ENCODE data around the gene P2RX3.
"Not testable (repeated sequence)": the region's sequence is repeated elsewhere in the genome, so short reads cannot be mapped to it uniquely, and the experiment has no call there.

The P2RX3 gene

GRCh38 chr11:57344826-57345225, 6.7 kb downstream of the P2RX3 start:
- no peak overlapping the region for H3K4me3 ChIP-seq (ENCODE audit: low read depth, low read length)
- DNase-seq (ENCODE audit: low read depth) = no peak

DNA sequence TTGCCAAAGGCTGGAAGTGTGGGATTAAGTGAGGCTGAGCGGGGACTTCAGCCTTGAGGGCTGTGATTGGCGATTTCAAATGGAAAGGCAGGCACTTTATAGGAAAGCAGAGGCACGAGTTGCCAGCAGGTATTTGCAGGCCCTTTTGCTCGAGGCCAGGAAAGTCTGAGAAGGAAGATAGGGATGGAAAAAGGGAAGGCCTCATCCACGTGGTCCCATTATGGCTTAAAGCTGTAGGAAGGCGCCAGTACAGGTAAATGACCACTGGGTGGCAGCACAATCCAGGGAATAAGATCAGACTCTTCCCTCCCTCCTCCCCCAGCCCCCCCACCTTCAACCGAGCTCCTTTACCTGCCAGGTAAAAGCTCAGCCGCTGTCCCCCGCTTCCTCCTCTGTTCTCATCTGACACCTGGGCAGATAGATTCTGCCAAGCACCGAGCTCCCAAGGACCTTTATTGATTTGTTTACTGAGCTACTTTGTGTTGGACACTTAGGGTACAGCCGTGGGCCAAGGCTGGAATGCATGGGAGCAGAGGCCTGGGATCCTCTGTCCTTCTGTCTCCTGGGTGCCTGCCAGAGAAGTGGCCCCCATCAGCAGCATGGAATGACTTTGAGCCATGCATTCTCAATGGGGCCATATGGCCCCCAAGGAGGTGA, 7.5 kb downstream of the P2RX3 start:
- DNase-seq (ENCODE audit: low read depth) = no peak
- H3K4me3 ChIP-seq (ENCODE audit: low read depth, low read length) = no peak overlapping the region

- DNase-seq (ENCODE audit: low read depth) = no peak
- no peak overlapping the region for H3K4me3 ChIP-seq (ENCODE audit: low read depth, low read length)
These were observed 9.2 kb downstream of the P2RX3 start for GRCh38 chr11:57347336-57347735.

- no peak overlapping the region for H3K4me3 ChIP-seq (ENCODE audit: low read depth, low read length)
- no peak for DNase-seq (ENCODE audit: low read depth)
These were observed 9.9 kb downstream of the P2RX3 start for GRCh38 chr11:57348052-57348451.

DNA sequence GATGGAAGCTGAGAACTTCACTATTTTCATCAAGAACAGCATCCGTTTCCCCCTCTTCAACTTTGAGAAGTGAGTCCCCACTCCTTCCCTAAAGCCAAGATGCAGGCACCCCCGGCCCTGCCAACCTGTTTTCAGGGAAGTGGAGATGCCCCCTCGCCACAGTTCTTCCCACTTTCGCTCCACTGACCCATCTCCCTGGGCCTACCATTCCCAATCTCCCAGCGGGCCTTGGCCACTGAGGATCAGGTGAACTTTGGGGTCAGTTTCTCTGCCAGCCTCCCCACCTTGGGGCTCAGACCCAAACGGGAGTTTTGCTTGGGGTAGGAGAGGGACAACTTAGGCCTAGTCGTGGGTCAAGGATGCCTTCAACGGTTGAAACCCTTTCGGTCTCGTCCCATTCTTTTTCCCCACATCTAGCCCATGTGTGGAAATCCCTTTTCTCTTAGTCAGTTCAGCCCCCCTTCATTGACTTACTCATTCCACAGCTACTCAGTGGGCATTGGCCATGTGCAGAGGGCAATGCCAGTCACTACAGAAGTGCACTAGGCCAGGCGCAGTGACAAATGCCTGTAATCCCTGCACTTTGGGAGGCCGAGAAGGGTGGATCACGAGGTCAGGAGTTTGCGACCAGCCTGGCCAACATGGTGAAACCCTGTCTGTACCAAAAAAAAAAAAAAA, 10.6 kb downstream of the P2RX3 start:
- DNase-seq (ENCODE audit: low read depth) = no peak
- no peak overlapping the region for H3K4me3 ChIP-seq (ENCODE audit: low read depth, low read length)

DNA sequence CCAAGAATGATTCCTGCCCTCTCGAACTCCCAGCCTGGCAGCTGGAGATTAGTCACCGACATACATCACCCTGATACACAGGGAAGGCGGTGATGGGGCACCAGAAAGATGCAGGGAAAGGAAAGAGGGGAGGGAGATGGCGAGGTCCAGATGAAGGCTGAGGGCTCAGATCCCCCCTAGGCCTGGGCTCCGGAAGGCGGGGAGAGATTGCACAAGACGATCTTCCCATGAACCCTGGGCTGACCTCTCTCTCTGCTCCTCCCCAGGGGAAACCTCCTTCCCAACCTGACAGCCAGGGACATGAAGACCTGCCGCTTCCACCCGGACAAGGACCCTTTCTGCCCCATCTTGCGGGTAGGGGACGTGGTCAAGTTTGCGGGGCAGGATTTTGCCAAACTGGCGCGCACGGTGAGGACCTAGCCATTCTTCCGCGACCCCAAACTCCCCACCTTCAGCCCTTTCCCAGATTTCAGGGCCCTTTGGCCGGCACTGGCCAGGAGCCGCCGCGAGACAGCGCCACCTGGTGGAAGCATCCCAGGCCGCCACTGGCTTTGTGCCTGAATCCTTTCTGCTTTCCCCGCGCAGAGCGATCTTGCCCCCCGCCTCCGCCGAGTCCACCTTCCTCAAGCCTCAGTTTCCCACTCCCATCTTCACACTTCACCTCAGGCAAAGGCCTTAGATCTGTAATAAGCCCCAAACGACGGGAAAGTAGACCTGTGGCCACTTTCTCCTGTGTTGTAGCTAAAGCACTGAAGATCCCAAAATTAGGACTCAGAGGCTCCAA, 11.5 kb downstream of the P2RX3 start:
- no peak overlapping the region for H3K4me3 ChIP-seq (ENCODE audit: low read depth, low read length)
- DNase-seq (ENCODE audit: low read depth) = no peak

- H3K4me3 ChIP-seq (ENCODE audit: low read depth, low read length) = no peak overlapping the region
- no peak for DNase-seq (ENCODE audit: low read depth)
These were observed 14.9 kb downstream of the P2RX3 start for GRCh38 chr11:57353036-57353435.

- DNase-seq (ENCODE audit: low read depth) = no peak
These were observed 15.3 kb downstream of the P2RX3 start for GRCh38 chr11:57353446-57353845.

DNA sequence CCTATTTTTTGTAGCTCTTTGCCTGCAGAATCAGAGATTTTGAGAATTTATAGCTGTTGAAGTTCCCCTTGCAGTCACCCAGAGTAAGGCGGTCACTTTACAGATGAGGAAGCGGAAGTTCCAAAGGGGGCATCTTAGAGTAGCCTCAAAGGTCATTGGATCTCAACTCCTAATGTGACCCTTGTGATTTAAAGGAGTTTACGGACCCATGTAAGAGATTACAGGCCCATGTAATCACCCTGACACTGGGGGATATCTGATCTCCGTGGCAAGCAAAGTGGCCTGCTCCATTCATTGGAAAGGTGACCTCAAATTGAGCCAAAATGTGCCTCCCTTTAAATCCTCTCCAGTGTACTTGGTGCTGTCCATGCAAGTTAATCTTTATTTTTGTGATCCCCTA, 15.7 kb downstream of the P2RX3 start:
- H3K4me3 ChIP-seq (ENCODE audit: low read depth, low read length) = no peak overlapping the region

More at GRCh38 chr11:57353446-57353845, 15.3 kb downstream of the P2RX3 start:
- H3K4me3 ChIP-seq (ENCODE audit: low read depth, low read length) = no peak overlapping the region

GRCh38 chr11:57354699-57355098, 16.5 kb downstream of the P2RX3 start:
- no peak overlapping the region for H3K4me3 ChIP-seq (ENCODE audit: low read depth, low read length)
- DNase-seq (ENCODE audit: low read depth) = no peak

More for the DNA sequence above, 15.7 kb downstream of the P2RX3 start:
- no peak for DNase-seq (ENCODE audit: low read depth)

- DNase-seq (ENCODE audit: low read depth) = no peak
- no peak overlapping the region for H3K4me3 ChIP-seq (ENCODE audit: low read depth, low read length)
These were observed 18.1 kb downstream of the P2RX3 start for GRCh38 chr11:57356268-57356667.

DNA sequence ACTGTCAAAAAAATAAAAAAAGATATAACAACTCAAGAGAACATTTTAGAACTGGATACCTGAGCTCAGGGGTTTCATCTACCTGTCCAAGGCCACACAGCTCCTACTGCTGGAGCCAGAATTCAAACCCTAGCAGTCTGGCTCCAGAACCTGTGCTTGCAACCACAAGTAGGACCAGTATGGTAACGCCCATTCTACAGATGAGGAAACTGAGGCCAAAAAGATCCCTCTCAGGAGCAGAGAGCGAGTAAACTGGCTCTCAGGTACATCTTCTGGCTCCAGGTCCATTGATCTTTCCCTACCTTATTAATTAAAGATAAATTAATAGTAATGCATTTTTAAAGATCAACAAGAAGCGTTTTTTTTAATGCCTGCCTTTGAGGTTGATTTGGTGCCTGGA, 19.2 kb downstream of the P2RX3 start:
- no peak overlapping the region for H3K4me3 ChIP-seq (ENCODE audit: low read depth, low read length)
- DNase-seq (ENCODE audit: low read depth) = no peak

DNA sequence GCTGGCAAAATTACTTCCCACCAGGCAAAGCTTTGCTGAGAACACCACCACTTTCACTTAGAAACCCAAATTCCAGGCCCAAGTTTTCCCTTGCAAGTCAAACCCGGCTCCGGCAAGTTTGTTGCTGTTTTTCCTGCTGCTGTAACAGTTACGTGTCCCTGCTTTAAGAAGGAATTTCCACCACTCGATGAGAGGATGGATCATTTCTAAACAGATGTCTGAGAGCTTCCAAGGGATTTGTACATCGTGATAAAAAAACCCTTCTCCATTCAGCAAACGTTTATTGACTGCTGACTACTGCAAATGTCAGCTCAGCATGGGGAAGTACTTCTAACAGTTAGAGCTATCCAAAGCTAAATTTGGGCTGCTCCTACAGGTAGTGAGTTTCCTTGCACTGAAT, 19.7 kb downstream of the P2RX3 start:
- no peak overlapping the region for H3K4me3 ChIP-seq (ENCODE audit: low read depth, low read length)
- DNase-seq (ENCODE audit: low read depth) = no peak

DNA sequence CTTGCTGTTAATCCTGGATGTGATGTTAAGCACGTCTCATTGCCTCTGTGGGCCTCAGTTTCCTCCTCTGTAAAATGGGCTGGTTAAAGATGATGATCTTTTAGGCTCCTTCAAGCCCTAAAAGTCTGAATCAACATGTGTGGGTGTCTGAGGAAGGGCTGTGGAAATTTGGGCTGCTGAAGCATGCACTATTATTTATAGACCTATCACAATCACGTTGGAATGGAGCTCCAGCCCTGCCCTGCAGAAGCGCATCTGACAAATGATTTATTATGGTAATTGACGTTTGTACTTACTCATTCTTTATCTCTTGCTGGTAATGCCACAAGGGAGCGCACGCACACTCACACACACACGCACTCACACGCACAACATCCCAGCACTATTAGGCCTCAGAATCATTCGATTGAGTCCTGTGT, 20.4 kb downstream of the P2RX3 start:
- H3K4me3 ChIP-seq (ENCODE audit: low read depth, low read length) = no peak overlapping the region
- no peak for DNase-seq (ENCODE audit: low read depth)

- DNase-seq (ENCODE audit: low read depth) = no peak
- H3K4me3 ChIP-seq (ENCODE audit: low read depth, low read length) = no peak overlapping the region
These were observed 20.8 kb downstream of the P2RX3 start for GRCh38 chr11:57358991-57359390.

DNA sequence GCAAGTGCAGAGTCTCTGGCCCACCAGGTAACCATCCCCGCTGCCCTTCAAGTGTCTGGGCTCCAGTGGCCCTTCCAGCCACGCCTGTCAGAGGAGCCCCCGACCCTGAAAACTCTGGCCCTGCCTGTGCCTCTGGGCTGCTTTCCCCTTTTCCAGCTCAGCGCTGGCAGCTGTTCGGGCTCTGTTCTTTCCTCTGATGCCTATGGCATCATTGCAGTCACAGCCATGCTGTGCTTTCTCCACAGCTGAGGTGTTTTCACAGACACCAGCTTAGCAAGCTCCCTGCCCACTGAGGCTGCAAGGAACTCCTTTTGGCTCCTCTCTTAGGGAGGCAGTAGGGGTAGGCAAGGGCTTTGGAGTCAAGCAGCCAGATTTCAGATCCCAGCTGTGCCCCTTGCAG, 21.2 kb downstream of the P2RX3 start:
- no peak for DNase-seq (ENCODE audit: low read depth)
- H3K4me3 ChIP-seq (ENCODE audit: low read depth, low read length) = no peak overlapping the region

- H3K4me3 ChIP-seq (ENCODE audit: low read depth, low read length) = no peak overlapping the region
- DNase-seq (ENCODE audit: low read depth) = no peak
These were observed 21.9 kb downstream of the P2RX3 start for GRCh38 chr11:57359896-57360690.

- no peak overlapping the region for H3K4me3 ChIP-seq (ENCODE audit: low read depth, low read length)
- no peak for DNase-seq (ENCODE audit: low read depth)
These were observed 22.8 kb downstream of the P2RX3 start for GRCh38 chr11:57360991-57361390.

DNA sequence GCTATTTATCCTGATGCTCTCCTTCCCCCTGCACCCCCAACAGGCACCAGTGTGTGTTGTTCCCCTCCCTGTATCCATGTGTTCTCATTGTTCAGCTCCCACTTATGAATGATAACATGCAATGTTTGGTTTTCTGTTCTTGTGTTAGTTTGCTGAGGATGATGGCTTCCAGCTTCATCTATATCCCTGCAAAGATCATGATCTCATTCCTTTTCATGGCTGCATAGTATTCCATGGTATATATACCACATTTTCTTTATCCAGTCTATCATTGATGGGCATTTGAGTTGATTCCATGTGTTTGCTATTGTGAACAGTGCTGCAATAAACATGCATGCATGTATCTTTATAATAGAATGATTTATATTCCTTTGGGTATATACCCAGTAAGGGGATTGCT, 23.3 kb downstream of the P2RX3 start:
- DNase-seq (ENCODE audit: low read depth); H3K4me3 ChIP-seq (ENCODE audit: low read depth, low read length): not testable (repeated sequence)

GRCh38 chr11:57361926-57362325, 23.8 kb downstream of the P2RX3 start:
- no peak overlapping the region for H3K4me3 ChIP-seq (ENCODE audit: low read depth, low read length)
- no peak for DNase-seq (ENCODE audit: low read depth)

Measured in skeletal muscle cell (primary cell).